Embryonic facial prominence (tissue), 1 donor: ENCODE measurements around the gene PDF.
"Not testable (repeated sequence)": the region's sequence is repeated elsewhere in the genome, so short reads cannot be mapped to it uniquely, and the experiment has no call there.

Experiments
- DNase-seq: peaks from one replicate; pipeline ENCODE4 v3.0.0-alpha.2; 2016; ENCODE audit errors: extremely low spot score

Gene PDF

DNA sequence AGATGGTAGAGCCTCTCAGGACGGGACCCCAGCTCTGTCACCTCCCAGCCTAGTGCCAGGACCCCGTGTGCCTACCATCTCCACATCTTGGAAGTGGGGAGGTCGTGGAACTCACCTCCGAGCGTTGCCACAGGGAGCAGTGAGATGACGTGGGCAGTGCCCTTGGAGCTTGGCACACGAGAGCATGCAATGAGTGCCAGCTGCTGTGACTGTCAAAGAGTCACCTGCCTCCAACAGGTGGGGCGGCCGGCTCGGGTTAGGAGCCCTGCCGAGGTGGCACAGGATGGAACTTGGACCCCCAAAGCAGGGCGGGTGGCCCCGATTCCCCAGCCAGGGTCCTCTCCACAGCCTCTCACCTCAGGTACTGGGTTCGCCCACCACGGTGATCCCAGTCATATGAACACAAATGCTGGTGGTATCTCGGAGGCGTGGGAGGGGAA lies 13.8 kb downstream of the PDF start:
- DNase-seq: no peak

- DNase-seq: no peak
Measured at GRCh38 chr16:69315486-69316311, 14.7 kb downstream of the PDF start.

GRCh38 chr16:69314534-69314933 lies 15.9 kb downstream of the PDF start:
- DNase-seq: no peak

- no peak for DNase-seq
Measured at GRCh38 chr16:69313469-69313868, 16.9 kb downstream of the PDF start.

- DNase-seq: no peak
Measured at GRCh38 chr16:69311533-69312387, 18.6 kb downstream of the PDF start.

GRCh38 chr16:69310653-69311532 lies 19.5 kb downstream of the PDF start, which contains the start of gene VPS4A:
VPS4A (plus strand) TSS chr16:69311350; CDS start chr16:69311512, 162 bp downstream.
- DNase-seq: peak; percentile 96

- no peak for DNase-seq
Measured at GRCh38 chr16:69309316-69309715, 21.1 kb downstream of the PDF start.

DNA sequence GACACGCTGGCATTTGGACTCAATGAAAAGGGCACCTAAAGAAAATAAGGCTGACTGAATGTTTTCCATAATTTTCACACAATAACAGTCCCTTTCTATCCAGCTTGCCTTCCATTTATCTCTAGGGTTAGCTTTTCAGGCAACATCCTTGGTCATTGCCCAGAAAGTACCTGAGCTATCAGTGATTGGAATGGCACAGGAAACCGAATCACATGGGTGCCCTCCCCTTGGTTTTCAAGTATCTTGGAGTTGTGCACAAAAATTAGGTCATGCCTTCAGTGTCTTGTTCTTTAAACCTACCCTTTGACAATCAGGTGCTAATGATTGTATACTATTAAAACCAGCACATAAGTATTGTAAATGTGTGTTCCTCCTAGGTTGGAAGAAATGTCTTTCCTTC lies 22.5 kb downstream of the PDF start:
- DNase-seq: no peak

GRCh38 chr16:69307091-69307490 lies 23.3 kb downstream of the PDF start:
- no peak for DNase-seq

GRCh38 chr16:69306031-69306430 lies 24.4 kb downstream of the PDF start:
- DNase-seq: no peak

DNA sequence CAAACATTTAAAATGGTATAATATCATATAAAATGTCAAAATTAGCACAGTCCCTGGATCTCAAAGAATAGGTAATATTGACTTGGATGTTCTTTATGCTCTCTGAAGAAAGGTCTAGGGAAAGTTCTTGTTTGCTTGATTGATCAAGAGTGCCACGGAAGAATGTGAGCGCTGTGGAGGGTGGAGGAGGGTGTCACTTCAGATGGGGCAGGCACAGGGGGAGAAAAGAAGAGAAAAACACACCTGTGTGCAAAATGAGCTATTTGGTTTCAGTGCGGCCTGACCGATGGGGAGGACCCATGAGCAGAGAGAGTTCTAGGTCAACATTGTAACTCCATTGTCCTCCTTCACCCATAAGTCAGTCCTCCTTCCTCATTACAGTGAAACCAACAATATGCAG lies 28.1 kb downstream of the PDF start:
- no peak for DNase-seq

- no peak for DNase-seq
Measured at GRCh38 chr16:69301861-69302260, 28.5 kb downstream of the PDF start.

DNA sequence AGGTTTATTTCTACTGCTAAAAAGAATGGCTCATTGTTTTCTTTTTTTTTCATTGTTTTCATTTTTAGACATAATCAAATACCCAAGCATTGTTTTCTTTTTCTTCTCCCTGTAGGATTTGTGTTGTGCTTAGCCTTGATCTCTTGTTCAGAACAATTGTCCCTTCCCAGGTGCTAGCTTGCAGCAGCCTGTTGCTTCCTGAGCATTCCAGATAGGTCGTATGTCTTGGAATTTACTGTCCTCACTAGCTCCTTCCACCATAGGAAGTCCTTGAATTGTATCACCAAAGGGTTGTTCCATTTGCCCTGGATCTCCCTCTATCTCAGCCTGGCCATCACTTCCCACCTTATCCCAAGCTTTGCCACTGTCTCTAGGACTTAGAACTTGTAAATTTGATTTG lies 29.2 kb downstream of the PDF start:
- no peak for DNase-seq

- no peak for DNase-seq
Measured at GRCh38 chr16:69298261-69298660, 32.1 kb downstream of the PDF start.

DNA sequence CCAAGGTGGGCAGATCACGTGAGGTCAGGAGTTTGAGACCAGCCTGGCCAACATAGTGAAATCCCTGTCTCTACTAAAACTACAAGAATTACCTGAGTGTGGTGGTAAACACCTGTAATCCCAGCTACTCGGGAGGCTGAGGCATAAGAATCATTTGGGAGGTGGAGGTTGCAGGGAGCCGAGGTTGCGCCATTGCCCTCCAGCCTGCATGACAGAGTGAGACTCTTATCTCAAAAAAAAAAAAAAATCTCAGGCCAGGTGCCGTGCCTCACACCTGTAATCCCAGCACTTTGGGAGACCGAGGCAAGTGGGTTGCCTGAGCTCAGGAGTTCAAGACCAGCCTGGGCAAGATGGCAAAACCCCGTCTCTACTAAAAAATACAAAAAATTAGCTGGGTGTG lies 33.6 kb downstream of the PDF start:
- not testable (repeated sequence) for DNase-seq

- DNase-seq: no peak
Measured at GRCh38 chr16:69294051-69294450, 36.3 kb downstream of the PDF start.

- no peak for DNase-seq
Measured at GRCh38 chr16:69293401-69293800, 37.0 kb downstream of the PDF start.

GRCh38 chr16:69291657-69292056 lies 38.7 kb downstream of the PDF start:
- DNase-seq: not testable (repeated sequence)

- DNase-seq: peak; percentile 67
Measured at GRCh38 chr16:69286941-69287713, 43.3 kb downstream of the PDF start.

DNA sequence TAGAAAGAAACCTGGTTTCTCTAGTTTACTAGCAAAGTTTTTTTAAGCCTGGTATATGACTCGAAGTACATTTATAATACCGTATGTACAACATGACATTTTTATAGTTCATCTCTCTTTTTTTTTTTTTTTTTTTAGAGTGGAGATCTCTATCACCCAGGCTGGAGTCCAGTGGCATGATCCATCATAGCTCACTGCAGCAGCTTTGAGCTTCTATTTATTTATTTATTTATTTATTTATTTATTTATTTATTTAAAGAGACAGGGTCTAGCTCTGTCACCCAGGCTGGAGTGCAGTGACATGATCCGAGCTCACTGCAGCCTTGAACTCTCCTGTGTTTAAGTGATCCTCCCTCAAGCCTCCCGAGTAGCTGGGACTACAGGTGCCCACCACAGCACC lies 45.1 kb downstream of the PDF start:
- DNase-seq: no peak

GRCh38 chr16:69283851-69284250 lies 46.5 kb downstream of the PDF start:
- DNase-seq: no peak
